Stimulated activated CD8-positive, alpha-beta memory T cell treated with anti-CD3 and anti-CD28 coated beads, Interleukin-15, amount 100 ng/mL, for 4 hours (primary cell): Measurements from ENCODE around the gene TCOF1.
A peak's percentile ranks its signal among the peaks of the same experiment; 100 is the strongest.

Experiments
- DNase-seq, 2 donors: peaks; one replicate each; pipeline ENCODE4 v3.0.0-alpha.2; 2020; ENCODE audit warnings: low read depth in 2 of 2

TCOF1 gene, protein sequence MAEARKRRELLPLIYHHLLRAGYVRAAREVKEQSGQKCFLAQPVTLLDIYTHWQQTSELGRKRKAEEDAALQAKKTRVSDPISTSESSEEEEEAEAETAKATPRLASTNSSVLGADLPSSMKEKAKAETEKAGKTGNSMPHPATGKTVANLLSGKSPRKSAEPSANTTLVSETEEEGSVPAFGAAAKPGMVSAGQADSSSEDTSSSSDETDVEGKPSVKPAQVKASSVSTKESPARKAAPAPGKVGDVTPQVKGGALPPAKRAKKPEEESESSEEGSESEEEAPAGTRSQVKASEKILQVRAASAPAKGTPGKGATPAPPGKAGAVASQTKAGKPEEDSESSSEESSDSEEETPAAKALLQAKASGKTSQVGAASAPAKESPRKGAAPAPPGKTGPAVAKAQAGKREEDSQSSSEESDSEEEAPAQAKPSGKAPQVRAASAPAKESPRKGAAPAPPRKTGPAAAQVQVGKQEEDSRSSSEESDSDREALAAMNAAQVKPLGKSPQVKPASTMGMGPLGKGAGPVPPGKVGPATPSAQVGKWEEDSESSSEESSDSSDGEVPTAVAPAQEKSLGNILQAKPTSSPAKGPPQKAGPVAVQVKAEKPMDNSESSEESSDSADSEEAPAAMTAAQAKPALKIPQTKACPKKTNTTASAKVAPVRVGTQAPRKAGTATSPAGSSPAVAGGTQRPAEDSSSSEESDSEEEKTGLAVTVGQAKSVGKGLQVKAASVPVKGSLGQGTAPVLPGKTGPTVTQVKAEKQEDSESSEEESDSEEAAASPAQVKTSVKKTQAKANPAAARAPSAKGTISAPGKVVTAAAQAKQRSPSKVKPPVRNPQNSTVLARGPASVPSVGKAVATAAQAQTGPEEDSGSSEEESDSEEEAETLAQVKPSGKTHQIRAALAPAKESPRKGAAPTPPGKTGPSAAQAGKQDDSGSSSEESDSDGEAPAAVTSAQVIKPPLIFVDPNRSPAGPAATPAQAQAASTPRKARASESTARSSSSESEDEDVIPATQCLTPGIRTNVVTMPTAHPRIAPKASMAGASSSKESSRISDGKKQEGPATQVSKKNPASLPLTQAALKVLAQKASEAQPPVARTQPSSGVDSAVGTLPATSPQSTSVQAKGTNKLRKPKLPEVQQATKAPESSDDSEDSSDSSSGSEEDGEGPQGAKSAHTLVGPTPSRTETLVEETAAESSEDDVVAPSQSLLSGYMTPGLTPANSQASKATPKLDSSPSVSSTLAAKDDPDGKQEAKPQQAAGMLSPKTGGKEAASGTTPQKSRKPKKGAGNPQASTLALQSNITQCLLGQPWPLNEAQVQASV (N-terminal part only)

DNA sequence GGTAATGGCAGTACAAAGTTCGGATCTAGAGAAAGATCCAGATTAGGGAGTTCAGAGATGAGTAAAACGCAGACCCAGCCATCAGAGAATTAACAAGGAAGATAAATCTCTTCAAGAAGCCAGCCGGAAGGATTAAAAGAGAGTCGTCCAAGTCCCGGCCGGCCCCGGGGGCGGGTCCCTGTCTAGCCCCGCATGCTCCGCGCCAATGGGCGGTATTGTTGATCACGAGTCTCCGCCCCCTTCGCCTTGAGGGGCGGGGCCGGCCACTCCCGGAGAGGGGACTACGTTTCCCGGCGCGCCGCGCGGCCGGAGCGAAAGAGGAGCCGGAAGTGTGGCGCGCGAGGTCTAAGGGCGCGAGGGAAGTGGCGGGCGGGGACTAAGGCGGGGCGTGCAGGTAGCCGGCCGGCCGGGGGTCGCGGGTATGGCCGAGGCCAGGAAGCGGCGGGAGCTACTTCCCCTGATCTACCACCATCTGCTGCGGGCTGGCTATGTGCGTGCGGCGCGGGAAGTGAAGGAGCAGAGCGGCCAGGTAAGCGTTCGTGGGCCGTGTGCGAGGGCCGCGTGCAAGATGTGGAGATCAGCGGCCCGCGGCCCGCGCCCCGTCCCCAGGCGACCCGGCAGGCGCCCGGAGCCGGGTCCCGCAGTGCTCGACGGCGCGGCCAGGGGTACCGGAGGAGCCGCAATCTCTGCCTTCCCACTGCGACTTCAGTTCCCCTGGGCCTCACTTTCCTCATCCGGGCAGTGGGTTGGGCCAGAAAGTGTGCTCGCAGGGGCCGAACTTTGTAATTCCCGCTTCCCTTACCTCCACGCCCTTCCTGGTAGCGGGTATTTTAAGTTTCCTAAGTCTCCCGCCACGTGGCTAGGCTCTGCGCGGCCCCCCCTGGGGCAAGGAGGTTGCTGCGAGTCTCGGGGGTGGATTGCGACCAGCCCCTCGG lies at the start of gene TCOF1:
Gene TCOF1, plus strand, starts transcription at position 372 of the 935 bp plus-strand sequence. Its CDS starts 50 bp downstream, at position 422.
- peak; percentile 91 to 94 for DNase-seq

GRCh38 chr5:150309101-150309885 lies 48.2 kb upstream of the TCOF1 start:
- DNase-seq: no peak

DNA sequence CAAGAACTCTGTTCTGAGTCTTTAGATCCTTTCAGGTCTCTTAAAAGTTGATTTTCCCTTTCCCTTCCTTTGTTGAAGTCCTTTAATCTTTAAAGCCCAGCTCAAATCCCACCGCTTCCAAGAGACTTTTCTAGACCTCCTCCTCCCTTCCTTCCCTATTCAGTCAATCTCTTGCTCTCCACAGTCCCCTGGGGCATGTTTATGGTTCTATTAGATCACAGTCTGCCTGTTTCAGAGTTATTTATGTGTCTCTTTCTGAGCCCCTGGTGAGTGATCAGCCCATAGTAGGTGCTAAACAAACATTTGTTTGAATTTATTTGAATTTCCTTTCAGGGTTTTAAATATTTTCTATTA lies 47.6 kb upstream of the TCOF1 start:
- DNase-seq: no peak

GRCh38 chr5:150310246-150310645 lies 47.3 kb upstream of the TCOF1 start:
- DNase-seq: no peak

DNA sequence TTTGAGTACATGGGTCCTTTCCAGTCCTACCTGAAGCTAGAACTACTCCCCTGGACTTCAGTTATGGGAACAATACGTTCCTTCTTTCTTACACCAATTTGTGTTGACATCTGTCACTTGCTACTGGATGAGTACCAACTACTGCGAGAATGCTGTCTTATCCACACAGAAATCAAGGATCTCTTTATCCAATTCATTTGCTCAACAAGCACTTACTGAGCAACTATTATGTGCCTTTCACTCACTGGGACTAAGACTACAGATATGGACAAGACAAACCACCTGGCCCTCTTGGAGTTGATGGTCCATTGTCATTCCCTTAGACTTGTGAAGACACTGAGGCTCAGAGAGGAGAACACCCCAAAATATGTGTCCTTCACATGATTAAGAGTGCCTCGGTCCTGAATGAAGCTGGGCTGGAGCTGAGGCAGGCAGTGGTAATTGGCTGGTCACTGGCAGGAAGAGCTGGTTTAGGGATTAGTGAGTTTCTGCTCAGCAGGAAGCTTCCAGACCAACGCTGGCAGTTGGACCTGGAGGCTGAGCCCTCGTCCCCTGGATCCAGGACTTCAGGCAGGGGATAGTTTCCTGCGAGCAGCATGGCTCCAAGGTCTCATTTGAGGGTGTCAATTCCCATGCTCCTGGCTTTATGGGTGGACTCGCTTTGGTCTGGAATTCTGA lies 46.3 kb upstream of the TCOF1 start:
- DNase-seq: no peak

DNA sequence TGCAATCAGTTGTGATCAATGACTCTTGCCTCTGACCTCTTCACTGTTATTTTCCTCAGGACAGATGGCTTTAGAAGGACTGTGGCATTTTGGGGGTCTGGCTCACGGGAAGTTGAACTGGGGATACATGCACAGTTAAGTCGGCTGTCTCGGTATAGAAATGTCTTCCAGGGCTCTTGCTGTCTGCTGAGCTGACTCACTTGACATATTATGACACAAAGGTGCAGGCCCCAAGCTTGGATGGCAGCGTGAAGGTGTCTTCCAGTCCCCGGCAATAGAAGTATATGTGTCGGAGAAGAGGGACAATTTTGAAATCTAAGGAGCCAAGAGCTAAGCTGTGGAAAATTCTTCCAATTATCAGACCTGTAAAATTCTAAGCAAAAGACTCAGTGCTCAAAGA lies 45.0 kb upstream of the TCOF1 start:
- no peak for DNase-seq

DNA sequence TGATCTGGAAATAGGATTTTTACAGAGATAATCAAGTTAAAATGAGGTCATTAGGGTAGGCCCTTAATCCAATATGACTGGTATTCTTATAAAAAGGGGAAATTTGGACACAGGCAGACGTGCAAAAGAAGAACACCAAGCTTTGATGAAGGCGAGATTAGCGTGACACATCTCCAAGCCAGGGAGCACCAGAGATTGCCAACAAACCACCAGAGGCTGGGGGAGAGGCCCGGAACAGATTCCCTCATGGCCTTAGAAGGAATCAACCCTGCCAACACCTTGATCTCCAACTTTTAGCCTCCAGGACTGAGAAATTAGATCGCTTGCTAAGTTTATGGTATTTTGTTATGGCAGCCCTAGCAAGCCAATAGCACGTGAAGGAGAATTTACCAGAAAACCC lies 44.0 kb upstream of the TCOF1 start:
- no peak for DNase-seq

- DNase-seq: no peak
Measured at GRCh38 chr5:150313921-150314716, 43.4 kb upstream of the TCOF1 start.

GRCh38 chr5:150315245-150315644 lies 42.3 kb upstream of the TCOF1 start:
- DNase-seq: no peak

- DNase-seq: no peak
Measured at GRCh38 chr5:150316320-150316719, 41.2 kb upstream of the TCOF1 start.

- no peak for DNase-seq
Measured at GRCh38 chr5:150317048-150318003, 40.2 kb upstream of the TCOF1 start.

DNA sequence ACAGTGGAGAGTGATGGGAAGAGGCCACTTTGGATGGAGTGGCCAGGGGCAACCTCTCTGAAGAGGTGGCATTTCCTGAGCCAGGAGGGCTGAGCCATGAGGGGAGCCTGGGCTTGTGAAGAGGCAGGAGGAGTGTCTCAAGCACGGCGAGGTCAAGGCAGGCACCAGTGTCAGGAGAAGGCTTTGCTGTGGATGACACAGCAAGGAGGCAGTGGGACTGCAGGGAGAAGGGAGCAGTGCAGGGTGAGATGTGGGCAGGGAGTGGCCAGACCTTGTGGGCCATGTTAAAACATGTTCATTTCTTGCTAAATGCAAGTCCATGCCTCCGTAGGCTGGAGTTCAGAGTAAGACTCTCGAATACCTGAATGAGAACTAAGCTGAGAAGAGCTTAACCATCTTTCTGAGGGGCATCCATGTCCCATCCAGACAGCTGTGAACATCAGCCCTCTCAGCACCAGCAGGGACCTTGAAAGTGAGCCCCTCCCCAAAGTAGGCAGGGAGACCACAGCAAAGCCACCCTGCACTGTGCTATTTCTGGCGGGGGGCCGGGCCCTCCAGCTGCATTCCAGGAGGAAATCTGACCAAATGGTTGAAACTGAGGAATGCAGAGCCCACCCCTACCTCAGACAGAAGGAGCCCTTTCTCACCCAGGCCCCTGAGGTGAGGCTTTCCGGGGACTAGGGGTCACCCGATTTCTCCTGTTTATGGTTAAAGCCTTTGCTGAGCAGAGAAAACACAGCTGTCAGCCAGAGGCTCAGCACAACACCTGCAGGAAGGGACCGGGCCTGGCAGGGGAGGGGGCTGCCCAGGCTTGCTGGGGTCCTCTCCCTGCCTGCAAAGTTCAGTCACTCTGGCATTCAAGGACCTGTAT lies 38.6 kb upstream of the TCOF1 start:
- DNase-seq: no peak

DNA sequence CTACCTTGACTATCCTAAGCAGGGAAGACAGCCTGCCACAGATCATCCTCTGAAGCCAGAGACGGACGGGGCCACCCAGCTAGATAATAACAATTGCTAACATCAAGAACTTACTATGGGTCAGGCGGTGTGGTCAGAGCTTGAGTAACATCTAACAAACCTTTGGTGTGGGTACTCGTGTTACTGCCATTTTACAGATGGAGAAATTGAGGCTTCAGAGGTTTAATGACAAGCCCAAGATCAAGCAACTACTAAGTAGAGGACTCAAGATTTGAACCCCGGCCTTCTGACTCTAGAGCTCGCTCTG lies 38.1 kb upstream of the TCOF1 start:
- no peak for DNase-seq

DNA sequence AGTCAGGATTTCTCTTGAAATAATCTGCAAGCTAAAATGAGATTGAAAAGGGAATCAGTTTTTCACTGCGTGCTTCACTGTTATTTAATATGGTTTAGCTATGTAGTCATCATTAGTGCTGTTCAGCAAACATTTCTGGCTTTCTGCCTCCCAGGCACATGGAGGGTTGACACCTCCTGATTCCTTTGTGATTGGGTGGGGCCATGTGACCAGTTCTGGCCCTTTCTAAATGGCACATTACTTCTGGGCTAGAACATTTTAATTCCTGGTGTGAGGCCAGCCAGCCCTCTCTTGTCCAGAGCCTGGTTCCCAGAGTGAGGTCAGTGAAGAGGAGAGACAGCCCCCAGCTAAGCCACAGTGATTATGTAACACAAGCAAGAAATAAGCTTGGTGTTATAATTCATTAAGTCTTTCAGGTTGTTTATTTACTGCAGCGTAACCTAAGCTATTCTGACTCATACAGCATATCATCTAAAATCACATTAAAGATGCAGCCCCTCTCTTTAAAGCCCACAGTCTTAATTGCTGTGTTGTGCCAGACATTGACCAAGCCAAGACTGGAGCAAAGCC lies 37.4 kb upstream of the TCOF1 start:
- DNase-seq: no peak

DNA sequence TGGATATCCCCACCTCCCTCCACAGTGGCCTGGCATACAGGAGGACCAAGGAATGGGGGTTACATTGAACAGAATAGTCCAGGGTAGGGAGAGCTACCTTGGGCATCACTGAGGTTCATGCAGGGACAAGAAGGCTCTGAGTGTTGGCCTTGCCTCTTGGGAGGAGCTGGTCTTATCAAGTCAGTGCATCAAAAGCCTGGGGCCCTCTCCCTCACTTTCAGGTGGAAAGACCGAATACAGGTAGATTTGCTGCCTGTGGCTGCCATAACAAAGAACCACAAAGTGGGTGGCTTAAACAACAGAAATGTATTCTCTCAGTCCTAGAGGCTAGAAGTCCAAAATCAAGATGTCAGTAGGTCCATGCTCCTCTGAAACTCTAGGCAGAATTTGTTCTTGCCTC lies 36.3 kb upstream of the TCOF1 start:
- DNase-seq: no peak

DNA sequence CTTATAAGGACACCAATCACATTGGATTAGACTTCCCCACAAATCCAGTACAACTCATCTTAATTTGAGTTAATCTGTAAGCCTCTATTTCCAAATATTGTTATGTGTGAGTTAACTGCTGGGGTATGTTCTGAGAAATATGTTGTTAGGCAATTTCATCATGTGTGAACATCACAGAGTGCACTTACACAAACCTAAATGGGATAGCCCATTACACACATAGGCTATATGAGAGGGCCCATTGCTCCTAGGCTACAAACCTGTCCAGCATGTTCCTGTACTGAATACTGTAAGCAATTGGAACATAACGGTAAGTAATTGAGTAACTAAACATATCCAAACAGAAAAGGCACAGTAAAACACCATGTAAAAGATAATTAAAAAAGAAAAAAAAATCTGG lies 35.7 kb upstream of the TCOF1 start:
- no peak for DNase-seq
